A172 (cell line): Measurements from ENCODE around the gene FPGS. TPM values are rescaled to one million over a fixed set of nuclear protein-coding genes. Genes with fewer than 3 reads are reported as not detected.
A peak's percentile ranks its signal among the peaks of the same experiment; 100 is the strongest.
"Not testable (repeated sequence)": the region's sequence is repeated elsewhere in the genome, so short reads cannot be mapped to it uniquely, and the experiment has no call there.

Experiments used
- DNase-seq: peaks from one replicate; pipeline ENCODE4 v3.0.0-alpha.2; 2015; ENCODE audit warnings: low spot score
- total RNA-seq: library from RNA; depleted of rRNA; stranded (reverse); fragments of >200 nt; shearing (Covaris generic); gene quantifications from 2 replicates; pipeline ENCODE4 v1.2.3, GENCODE V29; 2014

Gene FPGS
- total RNA-seq, 1 experiment from 2014 or later: 146 TPM

DNA sequence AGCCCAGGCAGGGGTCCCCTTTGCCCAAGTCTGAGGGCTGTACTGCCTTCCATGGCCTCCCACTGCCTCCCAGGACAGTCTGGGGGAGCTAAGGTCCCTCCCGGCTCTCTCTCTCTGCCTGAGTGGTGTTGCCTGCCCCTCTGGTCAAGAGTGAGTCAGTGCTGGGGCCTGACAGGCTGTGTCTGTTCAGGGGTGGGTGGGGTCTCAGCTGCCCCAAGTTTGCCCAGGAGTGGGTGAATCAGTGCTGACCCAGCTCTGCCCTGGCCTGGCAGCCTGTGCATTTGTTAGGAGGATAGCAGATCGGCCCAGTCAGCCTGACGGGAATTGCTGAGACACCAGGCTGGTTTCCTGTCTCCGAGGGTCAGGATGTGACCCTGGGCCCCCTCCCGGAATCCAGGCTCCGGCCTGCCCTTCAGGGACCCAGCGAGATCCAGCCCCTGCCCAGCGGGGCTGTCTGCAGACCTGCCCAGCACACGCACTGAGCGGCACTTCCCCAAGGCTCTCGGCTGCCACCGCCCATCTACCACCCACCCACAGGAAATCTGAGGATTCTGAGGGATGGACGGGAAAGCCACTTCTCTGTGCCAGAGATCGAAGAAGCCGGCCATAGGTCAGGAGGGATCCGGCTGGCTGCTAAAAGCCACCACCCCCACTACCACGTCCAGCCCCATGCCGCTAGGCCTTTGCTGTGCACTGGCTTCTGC lies 35.8 kb downstream of the FPGS start:
- peak; percentile 99 for DNase-seq

DNA sequence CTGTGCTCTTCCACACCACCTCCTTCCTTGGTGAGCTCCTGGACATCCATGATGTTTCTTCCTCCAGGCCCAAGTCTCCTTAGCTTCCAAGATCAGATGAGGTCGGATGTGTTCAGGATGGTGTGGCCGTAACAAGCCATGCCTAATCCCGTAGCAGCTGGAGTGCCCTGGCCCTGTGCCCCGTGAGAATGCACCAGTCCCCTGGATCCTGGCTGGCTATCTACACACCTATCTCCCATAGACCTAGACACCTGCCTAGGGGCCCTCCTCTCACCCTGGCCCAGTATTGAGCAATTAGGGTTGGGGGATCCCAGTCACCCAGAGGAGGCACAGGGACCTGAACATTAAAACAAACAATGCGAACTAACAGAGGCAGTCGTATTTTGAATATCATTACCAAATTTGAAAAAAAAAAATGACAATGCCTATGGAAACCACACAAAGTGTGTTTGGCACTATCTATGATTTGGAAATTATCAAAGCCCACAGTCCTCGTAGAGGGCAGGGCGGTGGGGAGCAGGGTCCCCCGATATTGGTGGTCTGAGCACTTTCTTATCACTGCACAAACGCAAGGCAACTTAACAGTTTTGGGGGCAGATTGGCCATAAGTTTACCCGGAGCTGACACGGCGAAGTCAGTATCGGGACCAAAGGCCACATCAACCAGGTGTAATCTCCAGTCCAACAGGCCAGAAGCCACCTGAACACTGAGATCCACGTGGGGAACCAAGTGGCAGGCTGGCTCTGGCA lies 38.6 kb downstream of the FPGS start:
- no peak for DNase-seq

- peak; percentile 90 for DNase-seq
Measured at GRCh38 chr9:127844821-127845359, 42.2 kb downstream of the FPGS start.

DNA sequence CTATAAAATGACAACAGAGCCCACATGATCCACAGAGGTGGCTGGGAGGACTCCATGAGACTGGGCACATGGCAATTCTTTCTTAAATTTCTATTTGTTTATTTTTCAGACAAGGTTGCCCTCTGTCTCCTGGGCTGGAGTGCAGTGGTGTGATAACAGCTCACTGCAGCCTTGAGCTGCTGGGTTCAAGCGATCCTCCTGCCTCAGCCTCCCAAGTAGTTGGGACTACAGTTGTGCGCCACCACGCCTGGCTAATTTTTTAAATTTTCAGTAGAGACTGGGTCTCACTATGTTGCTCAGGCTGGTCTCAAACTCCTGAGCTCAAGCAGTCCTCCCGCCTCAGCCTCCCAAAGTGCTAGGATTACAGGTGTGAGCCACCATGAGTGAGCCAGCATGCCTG lies 42.9 kb downstream of the FPGS start:
- not testable (repeated sequence) for DNase-seq

DNA sequence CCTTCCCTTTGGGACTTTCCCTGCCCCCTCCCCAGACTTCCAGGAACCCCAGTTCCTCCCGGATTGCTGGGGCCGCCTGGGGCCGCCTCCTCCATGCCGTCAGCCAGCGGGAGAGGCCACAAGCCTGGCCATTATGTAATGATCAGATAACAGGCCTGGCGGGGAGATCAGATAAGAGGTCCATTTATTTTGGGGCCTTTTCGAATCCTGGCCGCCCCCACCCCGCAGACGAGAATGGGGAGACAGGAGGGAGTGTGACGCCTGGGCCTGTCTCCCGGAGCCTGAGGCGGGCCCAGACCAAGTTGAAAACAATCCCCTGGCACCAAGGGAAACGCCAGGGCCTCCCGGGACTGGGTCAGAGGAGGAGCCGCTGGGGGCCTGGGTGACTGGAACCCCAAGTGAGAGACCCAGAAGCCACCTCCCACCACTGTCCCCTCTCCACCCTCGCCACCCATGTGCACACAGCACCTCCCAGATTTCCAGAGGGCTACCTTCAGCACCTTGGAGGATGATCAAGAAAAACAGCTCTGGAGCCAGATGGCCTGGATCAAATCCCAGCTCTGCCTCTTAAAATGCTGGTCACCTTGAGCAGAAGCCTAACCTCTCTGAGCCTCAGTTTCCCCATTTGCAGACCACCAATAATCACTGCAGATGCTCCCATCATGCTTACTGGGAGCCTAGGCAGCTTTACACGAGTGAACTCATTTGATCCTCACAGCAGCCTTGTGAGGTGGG lies 43.9 kb downstream of the FPGS start:
- DNase-seq: peak; percentile 71

DNA sequence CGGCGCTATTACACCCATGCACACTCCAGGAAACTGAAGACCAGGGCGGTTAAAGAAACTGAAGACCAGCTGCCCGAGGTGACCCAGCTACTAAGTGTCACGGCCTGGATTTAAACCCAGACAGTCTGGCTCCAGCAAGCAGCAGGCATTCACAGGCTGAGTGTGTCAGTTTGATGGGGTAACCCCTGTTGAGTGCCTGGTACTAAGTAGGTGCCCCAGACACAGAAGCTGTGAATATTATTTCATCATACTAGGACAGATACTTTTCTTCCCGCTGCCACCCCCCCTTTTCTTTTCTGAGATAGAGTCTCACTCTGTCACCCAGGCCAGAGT lies 44.5 kb downstream of the FPGS start:
- peak; percentile 87 for DNase-seq

DNA sequence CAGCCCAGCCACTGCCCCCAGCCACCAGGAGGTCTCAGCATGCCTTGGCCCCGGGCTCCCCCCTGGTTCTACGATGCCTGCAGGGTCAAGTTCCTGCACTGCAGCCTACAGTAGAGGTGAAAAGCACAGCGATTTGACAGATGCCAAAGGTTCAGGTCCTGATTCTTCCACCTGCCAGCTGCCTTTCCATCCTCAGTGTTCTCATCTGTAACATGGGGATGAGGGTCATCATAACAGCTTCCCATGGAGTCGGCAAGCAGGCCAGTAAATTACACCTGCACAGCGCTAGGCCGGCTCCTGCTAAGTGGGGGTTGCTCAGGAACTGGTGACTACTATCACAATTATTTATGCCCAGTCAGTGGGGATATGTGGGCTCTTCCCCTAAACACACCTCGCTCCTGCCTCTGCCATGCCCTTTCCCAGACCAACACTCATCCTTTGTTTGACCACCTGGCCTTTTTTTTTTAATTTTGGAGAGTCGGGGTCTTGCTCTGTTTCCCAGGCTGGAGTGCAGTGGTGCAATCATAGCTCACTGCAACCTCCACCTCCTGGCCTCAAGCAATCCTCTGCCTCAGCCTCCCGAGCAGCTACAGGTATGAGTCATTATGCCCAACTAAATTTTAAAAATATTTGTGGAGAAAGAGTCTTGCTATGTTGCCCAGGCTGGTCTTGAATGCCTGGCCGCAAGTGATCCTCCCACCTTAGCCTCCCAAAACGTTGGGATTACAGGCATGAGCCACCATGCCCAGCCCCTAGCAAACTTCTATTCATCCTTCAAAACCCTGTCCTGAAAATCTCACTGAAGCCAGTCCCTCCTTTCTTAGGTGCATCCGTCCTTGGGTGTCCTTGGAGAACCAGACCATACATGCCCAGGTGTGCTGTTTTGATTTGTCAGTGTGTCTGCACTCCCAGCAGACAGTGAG lies 45.4 kb downstream of the FPGS start:
- DNase-seq: no peak

DNA sequence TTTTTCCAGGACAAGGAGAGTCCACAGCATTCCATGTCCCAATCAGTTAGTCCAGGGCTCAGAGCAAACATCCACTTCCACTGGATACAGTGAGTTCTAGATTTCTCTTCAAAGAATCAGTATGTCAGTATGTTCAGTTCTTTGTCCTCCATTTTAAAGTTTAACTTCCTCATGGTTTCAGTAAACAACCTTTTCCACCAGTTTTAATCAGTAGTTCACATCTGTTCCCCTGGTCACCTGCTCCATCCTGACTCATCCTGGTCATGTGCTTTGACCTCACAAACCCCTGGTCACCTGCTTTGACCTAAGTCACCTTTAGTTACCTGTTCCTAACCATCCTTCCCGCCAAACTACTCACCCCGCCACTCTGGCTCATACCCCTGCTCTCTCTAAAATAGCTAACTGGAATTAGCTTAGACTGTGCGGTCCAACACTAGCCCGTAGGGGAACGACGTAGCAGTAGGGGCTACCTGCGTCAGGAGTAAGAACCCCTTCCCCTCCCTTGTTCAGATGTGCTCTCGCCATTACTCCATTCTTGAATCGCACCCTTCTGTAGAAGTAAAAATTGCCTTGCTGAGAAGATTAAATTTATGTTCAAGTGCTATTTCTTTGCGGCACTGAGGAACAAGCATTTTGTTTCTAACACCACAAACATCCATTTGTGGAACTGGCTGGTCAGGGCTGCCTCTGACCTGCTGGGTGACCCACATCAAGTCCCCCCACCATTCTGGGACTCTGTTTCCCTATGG lies 46.2 kb downstream of the FPGS start:
- DNase-seq: no peak

GRCh38 chr9:127850286-127850830 lies 47.7 kb downstream of the FPGS start:
- no peak for DNase-seq

GRCh38 chr9:127852829-127853228 lies 50.1 kb downstream of the FPGS start:
- DNase-seq: no peak

- no peak for DNase-seq
Measured at GRCh38 chr9:127853312-127854183, 50.9 kb downstream of the FPGS start.

GRCh38 chr9:127854184-127854806 lies 51.6 kb downstream of the FPGS start, which contains the start of gene ENG:
ENG (minus strand) TSS chr9:127854658; CDS start chr9:127854355, 303 bp downstream.
- peak; percentile 83 for DNase-seq

DNA sequence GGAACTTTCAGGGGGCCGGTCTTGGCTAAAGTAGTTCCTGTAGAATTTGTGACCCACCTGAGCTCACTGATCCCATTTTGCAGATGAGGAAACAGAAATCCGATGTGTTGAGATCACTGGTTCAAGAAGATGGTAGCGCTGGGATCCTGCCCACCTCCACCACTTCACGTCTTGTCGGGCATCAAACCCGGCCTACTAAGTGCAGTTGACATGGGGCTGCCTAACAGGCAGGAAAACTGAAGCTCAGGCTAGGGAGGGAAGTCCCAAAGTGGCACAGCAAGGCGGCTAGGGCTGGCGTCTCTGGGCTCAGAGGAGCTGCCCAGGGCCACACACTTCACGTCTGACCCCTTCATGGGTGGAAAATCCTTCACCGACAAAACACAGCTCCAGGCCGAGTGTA lies 52.3 kb downstream of the FPGS start:
- DNase-seq: no peak

DNA sequence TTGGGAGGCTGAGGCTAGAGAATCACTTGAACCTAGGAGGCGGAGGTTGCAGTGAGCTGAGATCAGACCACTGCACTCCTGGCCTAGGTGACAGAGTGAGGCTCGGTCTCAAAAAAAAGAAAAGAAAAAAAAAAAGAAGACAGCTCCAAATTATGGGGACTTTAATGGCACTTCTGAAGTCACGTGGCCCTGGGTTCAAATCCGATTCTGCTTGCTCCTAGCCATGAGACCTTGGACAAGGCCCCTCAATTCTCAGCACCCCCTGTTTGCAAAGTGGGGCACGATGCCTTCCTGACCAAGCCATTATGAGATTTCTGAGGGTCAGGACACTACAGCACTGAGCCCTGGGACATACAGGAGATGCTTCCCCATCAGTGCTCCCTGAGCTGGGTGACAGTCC lies 52.8 kb downstream of the FPGS start:
- DNase-seq: no peak

- no peak for DNase-seq
Measured at GRCh38 chr9:127856094-127856728, 53.5 kb downstream of the FPGS start.

GRCh38 chr9:127856729-127857116 lies 54.0 kb downstream of the FPGS start:
- no peak for DNase-seq

GRCh38 chr9:127857278-127857677 lies 54.6 kb downstream of the FPGS start:
- no peak for DNase-seq

- DNase-seq: peak; percentile 66
Measured at GRCh38 chr9:127858041-127858512, 55.4 kb downstream of the FPGS start.
